ENCODE results near the gene COX4I1. TPM values are rescaled to one million over a fixed set of nuclear protein-coding genes. Genes with fewer than 3 reads are reported as not detected.

COX4I1 gene
- total RNA-seq, 4 donors from 2014 or later, result 635 to 1,115 (median 865) TPM

Small RNA genes lying within 50 kb of the gene (small RNA-seq; reads per million reads assigned to genes)
- gene RNU1-103P, result 0 reads per million in 4 donors

Other genes with a start within 250 kb of the COX4I1 start
- 100 to 1,000 TPM; 100 to 139 (median 120) TPM for gene GSE1, start 186.4 kb upstream of the COX4I1 start, total RNA-seq
- gene GINS2, start 110.7 kb upstream of the COX4I1 start, total RNA-seq, result 1 to 10 TPM in 2 of 4 donors, under 1 TPM in 1, not detected in 1; 1.00 to 4.4 (median 1.2) TPM
- 1 to 10 TPM in 1 of 4 donors, under 1 TPM in 1, not detected in 2; 0.27 to 7.0 TPM for gene C16orf74, start 48.6 kb upstream of the COX4I1 start, total RNA-seq
- gene EMC8, start 151 bp upstream of the COX4I1 start, total RNA-seq, result 10 to 100 TPM; 27.9 to 40.0 (median 31.8) TPM
- 10 to 100 TPM; 20.7 to 70.7 (median 45.2) TPM for gene IRF8, start 99.5 kb downstream of the COX4I1 start, total RNA-seq